Ureter (tissue), 1 donor: ENCODE measurements around the gene PSG5. TPM values are rescaled to one million over a fixed set of nuclear protein-coding genes. Genes with fewer than 3 reads are reported as not detected.

Source experiments
- total RNA-seq: library from RNA; stranded (reverse); gene quantifications from one replicate; pipeline ENCODE4 v1.2.4, GENCODE V29; 2023
- donor health status: DM: yes; HTN: yes; CAD: no.

Gene PSG5
- total RNA-seq, 1 donor from 2014 or later, result not detected

Other genes with a start within 250 kb of the PSG5 start
- not detected for gene PSG7, start 249.3 kb downstream of the PSG5 start, total RNA-seq
- gene PSG11, start 160.1 kb downstream of the PSG5 start, total RNA-seq, result not detected
- not detected for gene PSG2, start 103.8 kb downstream of the PSG5 start, total RNA-seq
- 1.5 TPM for gene PSG4, start 19.1 kb upstream of the PSG5 start, total RNA-seq
- not detected for gene PSG9, start 83.0 kb upstream of the PSG5 start, total RNA-seq
- not detected for gene CD177, start 167.2 kb upstream of the PSG5 start, total RNA-seq
- gene TEX101, start 228.4 kb upstream of the PSG5 start, total RNA-seq, result not detected